HG03571 (cell line): ENCODE results near the gene WFS1.
A peak's percentile ranks its signal among the peaks of the same experiment; 100 is the strongest.

Experiments used
- ATAC-seq: cut with Tn5 transposase; IDR thresholded peaks from one replicate; pipeline ENCODE4 v1.9.1; 2021; ENCODE audit not compliant: unreplicated experiment

WFS1 gene

DNA sequence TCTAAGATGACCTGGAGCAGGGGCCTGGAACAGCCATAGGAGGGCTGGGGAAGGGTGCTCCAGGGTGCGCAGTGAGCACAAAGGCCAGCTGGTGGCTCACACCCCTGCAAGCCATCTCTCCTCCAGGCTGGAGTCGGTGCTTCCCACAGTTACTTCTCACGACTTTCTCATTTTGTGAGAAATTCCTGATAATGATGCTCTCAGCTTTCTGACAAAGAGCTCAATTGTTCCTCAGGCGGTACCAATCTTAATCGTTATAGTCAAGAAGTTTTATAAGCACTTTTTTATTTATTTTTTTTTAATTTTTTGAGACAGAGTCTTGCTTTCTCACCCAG, 11.7 kb upstream of the WFS1 start:
- ATAC-seq: no peak

DNA sequence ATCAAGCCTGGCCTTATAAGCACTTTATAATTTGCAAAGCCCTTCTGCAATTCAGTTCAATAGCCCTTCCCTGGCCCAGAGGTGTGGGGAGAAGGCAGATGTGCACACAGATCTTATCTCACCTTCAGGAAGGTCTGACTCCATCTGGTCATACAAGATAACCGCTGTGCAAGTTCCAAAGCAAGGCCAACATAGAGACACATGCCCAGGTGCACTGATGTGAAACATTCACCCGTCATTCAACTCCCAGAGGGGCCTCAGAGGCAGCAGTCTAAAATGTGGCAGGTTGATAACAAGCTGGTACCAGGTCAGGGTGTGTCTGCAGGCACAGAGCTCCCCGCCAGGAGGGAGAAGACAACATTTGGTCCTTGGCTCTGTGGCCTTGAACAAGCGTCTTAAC, 10.9 kb upstream of the WFS1 start:
- no peak for ATAC-seq

DNA sequence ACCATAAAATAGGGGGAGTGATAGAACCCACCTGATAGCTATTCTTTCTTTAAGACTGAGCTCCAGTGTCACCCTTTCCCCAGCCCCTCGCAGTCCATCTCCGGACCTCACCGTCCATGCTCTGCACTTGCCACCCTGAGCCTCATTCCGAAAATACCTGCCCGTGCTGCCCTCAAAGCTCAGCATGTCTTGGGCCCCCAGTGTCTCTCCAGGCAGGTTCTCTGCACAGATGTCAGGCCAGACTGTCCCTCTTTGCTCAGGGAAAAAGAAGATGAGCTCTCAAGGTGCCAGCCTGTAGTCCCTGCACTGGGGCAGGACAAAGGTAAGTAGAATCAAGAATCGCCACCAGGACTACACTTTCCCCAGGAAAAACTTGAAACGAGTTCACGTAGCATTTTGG, 9.8 kb upstream of the WFS1 start:
- no peak for ATAC-seq

DNA sequence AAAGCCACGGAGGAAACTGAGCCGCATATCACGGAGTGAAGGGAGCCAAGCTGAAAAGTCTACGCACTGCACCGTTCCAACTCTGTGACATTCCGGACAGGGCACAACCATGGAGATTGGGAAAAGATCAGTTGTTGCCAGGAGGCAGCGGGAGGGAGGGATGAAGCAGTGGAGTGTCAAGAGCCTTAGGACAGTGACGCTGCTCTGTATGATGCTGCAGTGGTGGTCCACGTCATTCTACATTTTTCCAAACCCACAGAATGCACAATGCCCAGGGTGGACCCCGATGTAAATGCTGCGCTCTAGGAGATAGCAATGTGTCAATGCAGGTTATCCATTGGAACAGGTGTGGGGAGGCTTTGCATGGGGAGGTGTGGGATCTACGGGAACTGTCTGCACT, 7.5 kb upstream of the WFS1 start:
- no peak for ATAC-seq

DNA sequence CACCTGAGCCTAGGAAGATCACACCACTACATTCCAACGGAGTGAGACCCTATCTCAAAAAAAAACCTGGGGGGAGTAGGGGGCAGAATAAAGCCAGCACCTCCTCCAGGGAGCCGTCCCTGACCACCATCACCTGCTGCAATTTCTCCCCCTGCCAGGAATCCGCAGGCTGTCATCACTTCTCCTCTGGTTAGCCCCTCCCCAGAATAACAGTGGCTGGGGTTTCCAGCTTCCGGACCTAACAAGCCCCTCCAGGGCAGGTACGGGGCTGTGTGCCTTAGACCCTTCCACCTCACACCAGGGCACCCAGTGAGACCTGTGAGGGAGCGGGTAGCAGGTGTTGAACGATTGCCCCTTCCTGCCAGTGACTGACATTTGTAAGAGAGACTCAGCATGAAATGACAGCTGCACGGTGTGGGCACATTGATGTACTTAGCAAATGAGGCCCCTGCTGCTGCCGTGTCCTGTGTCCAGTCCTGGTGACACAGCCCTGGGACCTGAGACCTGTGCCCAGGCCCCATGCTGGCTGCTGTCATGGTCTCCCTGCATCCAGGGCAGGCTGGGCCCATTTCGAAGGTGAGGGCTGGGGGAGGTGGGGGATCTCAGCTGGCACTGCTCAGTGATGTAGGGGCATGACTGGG, 6.7 kb upstream of the WFS1 start:
- no peak for ATAC-seq

DNA sequence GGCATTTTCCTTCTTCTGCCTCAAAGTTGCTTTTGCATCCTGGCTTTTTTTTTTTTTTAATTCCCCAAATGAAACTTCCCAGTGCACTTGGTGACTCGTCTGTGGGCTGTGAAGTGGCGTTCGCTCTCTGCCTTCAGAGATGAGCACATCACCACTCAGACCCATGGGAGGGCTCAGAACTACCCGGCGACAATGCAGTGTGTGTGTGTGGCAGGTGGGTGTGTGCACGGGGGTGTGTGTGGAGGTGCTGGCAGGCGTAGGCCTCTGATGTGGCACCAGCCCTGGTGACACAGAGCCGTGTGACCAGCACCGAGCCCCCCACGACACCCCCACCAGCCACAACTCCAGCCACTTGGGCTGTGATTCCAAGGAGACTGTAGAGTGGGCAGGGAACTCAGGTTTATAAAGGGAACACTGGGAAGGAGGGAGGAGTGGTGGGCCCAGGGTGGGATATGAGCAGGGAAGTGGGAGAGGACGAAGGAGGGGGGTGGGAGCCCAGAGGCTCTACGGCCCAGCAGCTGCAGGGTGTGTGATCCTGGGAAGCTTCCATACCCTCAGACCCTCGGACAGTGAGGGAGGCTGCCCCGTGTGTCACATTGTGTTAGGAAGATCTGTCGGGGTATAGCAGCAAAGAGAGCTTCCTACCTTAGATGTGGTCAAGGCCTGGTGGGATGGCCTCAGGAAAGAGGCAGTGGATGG, 6.0 kb upstream of the WFS1 start:
- ATAC-seq: no peak

DNA sequence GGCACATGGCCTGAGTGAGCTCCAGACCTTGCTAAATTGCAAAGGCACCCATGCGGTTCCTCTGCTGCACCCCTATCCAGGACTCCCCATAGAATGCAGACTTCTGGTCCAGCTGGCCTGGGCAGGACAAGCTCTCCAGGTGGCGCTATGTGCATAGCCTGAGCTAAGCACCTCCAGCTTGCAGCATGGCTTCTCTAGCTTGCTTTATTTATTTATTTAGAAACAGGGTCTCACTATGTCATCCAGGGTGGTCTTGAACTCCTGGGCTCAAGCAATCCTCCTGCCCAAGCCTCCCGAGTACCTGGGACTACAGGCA, 5.5 kb upstream of the WFS1 start:
- ATAC-seq: no peak

DNA sequence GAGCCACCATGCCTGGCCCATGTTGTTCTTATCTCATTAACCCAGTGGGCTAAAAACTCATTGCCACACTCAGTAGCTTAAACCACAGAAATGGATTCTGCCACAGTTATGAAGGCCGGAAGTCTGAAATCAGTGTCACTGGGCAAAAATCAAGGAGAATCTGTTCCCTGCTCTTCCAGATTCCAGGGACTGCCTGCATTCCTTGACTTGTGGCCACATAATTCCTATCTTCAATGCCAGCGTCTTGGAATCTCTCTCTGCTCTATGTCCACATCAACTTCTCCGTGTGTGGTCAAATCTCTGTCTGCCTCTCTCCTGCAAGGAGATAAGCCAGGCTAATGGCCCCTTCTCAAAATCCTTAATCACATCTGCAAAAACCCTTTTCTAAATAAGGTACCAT, 4.1 kb upstream of the WFS1 start:
- no peak for ATAC-seq

DNA sequence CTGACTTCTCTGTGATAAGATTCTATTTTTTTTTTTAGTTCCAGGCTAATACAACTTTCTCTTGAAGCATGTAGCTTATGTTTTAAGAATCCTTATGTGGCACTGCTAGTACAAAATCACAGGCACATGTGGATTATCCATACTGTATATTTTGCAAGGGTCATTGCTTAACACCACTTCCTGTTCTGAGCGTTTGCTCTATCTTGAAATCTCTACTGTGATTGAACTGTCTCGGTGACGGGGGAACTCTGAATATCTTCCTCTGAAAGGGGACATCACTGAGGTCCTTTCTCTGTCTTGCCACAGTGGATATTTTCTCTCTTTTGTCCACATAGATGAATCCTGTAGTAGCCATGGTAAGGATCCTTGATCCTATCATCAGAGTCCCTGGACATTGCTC, 2.1 kb upstream of the WFS1 start:
- no peak for ATAC-seq

DNA sequence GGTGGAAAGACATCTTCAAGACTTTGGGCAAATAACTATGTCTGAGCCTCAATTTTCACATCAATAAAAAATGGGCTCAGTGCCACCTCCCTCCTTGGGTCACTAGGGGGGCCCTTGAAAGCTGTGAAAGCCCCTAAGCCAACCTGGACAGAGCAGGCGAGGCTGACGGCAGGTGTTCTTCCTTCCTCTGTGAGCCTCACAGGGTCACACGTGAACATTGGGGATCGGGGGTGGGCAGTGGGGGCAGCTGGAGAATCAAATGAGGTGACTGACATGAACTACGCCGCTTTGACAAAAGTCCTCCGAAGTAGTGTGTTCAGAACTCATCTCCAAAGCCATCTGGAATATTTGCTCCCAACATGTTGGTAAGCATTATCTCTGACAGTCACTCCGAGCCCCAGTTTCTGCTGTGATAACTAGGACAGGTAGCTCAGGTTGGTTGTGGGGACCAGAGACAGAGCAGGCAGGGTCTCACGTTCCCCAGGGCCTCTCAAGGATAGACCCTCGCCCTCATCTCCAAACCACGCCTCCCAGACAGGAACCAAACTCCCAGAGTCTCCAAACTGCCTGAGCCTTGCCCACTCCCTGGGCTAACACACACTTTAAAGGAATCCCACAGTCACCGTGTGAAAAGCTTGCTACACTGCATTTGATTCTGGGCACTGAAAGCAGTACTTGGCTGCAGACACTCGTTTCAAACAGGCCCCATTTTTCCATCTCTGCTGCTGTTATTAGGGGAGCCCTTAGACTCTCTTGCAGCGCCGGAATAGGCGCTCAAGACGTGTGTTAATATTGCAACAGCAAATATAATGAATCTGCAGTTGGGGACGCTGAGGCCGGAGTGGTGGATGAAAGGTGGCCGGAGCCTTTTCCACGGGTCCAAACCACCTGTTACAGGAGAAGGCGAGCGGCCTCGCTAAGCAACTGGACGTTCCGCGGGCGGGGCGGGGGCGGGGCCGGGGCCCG, 717 bp upstream of the WFS1 start:
- ATAC-seq: peak; percentile 2

DNA sequence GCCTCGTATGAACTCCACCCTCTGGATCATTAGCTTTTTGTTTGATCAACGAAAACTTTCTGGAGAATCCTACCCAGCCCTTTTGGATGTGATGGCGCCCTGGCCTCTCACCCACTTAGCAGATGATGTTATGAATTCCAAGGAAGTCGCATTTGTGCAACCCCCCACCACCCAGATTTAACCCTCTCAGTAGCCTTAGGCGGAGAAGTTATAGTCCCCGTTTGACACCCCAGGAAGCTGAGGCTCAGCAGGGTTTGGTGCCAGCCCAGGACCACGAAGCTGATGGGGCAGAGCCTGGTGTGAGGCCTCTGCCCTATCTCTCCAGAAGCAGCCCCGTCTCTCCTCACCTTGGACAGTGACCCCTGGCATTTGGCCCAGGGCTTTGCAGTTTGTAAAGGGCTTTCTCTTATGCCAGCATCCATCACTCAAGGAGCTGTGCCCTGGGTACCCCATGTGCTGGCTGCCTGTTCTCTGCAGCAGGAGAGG, 1.0 kb downstream of the WFS1 start:
- no peak for ATAC-seq

DNA sequence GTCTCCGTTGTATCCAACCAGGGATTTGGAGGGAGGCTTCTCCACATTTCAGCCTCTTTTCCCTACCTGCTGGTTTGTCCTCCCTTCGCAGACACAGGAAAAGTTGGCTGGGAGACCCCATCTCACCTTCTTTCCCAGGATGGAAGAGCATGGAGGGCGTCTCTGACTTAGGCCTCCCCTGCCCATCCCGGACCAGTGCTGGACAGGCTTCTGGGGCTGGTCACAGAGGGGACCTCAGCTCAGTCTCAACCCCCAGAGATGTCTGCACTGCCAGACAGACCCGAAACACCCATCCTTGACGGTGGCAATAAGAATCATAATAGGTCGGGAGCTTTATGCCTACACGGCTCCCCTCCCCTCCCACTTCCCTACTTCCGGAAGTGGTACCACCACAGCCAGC, 1.6 kb downstream of the WFS1 start:
- no peak for ATAC-seq

DNA sequence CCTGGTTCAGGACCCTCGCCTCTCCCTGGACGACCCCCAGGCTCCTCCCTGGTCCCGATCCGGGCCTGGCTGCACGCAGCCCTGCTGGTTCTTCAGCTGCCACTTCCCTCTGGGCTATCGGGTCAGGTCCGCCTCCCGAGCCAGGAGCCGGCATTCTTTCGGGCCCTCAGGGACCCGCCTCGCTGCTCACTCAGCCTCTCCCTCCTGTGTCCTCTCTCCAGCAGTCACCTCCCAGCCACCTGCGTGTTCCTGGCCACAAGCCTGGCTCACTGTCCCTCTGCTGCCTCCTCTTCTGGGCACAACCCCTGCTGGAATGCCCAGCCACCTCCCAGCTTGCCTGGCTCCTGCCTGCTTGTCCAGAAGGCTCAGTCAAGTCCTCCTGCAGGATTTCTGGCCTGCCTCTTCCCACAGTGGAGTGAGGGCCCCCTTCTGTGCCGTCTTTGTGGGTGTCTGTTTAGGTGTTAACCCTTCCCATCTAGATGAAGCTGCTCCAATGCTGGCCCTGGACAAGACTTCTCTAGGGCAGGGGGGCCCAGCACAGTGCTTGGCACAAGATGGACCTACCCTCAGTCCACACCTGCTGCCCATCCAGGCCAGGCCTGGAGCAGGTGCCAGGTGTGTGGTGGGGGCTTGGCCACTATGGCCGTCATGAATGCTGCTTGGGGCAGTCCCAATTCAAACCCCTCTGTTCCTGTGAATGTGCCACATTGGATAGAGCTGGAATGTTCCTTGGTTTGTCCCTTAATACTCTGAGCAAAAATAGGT, 2.2 kb downstream of the WFS1 start:
- ATAC-seq: no peak

DNA sequence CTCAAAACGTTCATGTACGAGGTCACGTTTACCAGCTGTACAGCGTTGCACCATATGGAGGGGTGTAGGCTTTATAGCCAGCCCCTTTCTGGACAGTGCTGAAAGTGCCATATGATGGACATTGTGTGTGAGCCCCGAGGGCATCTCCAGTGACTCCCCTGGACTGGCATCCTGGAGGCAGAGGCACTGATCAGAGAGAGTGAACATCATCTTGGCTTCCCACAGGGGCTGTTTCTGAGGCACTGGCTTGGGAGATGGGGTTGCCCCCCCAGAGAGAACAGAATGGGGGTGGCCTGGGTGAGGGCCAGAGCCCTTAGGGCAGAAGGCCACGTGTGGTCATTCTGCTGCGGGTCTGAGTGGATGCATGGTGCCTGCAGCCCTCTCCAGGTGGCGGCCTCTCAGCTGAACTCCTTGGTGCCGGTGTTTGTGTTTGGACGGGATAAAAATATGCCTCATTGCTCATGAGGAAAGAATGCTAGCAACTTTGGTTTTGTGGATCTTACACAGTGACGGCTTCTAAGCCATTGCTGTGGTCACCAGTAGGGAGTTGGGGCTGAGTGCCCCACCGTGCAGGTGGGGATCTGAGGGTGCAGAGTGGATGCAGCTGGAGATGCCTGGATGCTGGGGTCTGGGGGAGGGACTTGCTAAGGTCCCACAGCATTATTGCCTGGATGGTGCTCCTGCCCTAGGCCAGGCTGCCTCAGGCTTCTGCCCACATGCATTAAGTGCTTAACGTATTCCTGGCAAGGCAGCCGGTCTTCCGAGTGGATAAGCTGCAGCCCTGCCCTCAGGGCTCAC, 3.4 kb downstream of the WFS1 start:
- no peak for ATAC-seq

DNA sequence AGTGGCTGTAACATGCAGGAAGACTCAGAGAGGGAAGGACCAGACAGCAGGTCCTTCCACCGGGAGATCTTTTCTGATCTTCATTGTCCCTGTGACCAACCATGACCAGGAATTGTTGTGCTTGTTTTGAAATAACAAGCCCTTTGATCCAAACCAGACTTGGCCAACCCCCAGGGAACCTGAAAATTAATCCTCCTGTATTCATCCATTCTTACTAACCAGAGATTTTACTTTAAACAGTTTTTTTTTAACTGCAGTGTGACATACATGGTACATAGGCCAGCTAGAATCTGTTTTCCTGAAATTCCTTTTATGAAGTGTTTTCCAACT, 4.0 kb downstream of the WFS1 start:
- no peak for ATAC-seq

DNA sequence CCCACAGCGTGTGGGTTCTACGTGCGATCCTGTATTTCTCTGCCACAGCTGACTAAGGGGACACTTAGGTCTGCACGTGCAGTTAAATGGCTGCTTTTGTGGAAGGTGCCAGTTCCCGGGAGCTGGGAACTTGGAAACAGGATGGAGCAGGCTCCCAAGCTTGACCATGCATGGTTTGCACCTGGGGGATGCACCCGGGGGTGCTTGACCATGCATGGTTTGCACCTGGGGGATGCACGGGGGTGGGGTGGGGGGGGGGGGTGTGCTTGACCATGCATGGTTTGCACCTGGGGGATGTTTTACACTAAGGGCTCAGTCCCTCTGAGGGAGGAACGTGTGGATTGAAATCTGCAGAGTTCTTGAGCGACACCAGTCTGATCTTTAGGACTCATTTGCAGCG, 5.7 kb downstream of the WFS1 start:
- ATAC-seq: no peak

DNA sequence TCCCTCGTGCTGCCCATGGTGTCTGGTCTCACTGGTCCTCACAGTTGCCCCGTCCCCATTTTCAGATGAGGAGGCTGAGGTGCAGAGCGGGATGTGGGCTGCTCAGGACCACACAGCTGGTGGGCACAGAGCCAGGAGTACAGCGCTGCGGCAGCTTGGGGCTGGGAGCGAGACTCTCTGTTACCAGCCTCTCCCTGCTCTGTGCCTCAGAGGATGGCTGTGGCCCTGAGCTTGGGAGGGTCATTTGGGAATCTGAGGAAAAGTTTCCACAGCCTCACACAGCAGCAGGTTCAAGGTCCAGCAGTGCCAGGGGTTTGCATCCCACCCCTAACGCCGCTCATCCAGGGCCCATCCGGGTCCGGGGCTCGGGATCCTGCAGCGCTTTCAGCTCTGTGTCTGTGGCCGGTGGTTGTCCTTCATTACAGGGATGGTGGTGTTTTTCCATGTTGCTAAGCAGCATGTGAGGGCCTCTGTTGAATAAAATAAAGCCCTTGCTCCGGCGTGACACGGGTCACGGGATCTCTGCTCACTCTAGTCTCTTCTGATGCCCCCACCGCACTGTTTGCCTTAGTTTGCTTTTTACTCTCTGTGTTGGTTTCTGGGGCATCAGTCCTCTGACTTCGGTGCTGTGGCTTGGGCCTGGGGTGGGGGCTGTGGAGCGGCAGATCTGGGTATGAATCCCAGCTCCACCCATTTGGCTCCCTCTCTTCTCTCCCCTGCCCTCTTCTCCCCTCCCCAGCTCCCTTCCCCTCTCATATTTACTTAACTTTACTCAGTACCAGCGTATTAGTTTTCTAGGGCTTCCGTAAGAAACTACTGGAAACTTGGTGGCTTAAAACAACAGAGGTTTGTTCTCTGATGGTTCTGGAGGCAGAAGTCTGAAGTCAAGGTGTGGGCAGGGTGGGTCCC, 6.5 kb downstream of the WFS1 start:
- no peak for ATAC-seq

DNA sequence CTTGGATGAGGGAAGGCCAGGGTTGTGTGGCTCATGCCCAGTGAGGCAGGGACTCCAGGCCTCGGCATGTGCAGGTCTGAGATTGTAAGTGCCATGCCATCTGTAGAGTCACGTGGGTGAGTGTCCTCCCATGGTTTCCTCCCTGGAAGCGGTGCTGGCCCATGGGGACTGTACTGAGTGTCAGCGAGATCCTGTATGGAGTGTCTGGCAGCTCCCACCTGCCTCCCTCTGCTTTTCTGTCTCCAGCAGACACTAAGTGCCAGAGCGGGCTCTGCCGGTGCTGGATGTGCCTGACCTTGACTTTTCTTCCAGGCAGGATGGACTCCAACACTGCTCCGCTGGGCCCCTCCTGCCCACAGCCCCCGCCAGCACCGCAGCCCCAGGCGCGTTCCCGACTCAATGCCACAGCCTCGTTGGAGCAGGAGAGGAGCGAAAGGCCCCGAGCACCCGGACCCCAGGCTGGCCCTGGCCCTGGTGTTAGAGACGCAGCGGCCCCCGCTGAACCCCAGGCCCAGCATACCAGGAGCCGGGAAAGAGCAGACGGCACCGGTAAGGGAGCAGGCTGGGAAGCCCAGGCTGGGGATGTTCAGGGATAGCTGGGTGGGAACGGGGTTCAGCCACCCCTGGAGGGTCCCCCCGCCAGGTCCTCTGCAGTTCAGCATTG, 7.6 kb downstream of the WFS1 start:
- no peak for ATAC-seq
